Adrenal gland (tissue), 5 donors: Measurements from ENCODE around the gene KRTAP5-2.

Source experiments
- POLR2A ChIP-seq, 2 donors: fragments of 450-650 bp; IDR thresholded peaks; one replicate each; pipeline ENCODE4 v1.6.1; 2017; ENCODE audit warnings: antibody characterized with exemption in 2 of 2, mild to moderate bottlenecking in 2 of 2, moderate library complexity in 1 of 2
- TF ChIP-seq, protein P1 (sequence below), 6 experiments: fragments of 450-650 bp in 4 of 6; fragments of 200-600 bp in 2 of 6; sonication (generic) in 1 of 6; IDR thresholded peaks; 1 replicate in 5 of 6; 2 replicates in 1 of 6; pipeline versions ENCODE4 v1.5.1 to v1.8.0; 2016 to 2021; ENCODE audit warnings: antibody characterized with exemption in 6 of 6, mild to moderate bottlenecking in 2 of 6, moderate library complexity in 1 of 6
- donor health status: DM: no; HTN: no; CAD: no.

DNA sequence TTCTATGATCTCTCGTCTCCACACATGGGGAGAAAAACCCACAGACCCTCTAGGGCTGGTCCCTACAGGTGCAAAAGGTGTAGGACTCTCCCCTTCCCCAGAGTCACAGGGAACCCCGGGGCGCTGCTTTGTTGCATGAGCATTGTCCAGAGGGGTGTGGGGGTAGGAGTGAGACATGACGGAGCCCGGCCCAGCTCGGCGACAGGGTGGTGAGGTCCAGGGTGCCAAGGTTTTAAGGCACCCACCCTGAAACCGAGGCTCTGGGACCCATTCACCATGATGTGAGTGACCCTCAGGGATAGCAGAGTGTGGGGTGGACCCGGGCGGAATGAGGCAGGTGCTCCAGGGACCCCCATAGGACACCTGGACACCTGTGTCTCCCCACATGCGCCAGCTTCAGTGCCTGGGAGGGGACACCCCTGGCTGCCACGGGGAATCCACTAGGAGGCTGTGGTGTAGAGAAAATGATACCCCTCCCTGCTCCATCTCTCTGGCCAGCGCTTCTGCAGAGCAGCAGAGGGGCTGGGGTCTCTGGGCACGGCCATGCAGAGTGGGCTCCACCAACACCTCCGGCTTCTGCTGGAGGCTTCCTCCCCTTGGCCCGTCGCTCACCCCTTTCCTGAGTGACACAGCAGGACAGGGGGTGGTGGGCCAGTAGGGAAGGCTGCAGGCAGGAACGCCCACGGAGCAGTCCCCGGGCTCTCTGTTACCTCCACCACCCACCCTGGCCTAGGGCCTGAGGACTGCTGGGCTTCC lies 46.7 kb upstream of the KRTAP5-2 start:
- TF ChIP-seq, protein P1, sequence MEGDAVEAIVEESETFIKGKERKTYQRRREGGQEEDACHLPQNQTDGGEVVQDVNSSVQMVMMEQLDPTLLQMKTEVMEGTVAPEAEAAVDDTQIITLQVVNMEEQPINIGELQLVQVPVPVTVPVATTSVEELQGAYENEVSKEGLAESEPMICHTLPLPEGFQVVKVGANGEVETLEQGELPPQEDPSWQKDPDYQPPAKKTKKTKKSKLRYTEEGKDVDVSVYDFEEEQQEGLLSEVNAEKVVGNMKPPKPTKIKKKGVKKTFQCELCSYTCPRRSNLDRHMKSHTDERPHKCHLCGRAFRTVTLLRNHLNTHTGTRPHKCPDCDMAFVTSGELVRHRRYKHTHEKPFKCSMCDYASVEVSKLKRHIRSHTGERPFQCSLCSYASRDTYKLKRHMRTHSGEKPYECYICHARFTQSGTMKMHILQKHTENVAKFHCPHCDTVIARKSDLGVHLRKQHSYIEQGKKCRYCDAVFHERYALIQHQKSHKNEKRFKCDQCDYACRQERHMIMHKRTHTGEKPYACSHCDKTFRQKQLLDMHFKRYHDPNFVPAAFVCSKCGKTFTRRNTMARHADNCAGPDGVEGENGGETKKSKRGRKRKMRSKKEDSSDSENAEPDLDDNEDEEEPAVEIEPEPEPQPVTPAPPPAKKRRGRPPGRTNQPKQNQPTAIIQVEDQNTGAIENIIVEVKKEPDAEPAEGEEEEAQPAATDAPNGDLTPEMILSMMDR (IDR thresholded peaks at IDR 0.05): no peak
- TF ChIP-seq POLR2A (IDR thresholded peaks at IDR 0.05): no peak
